Smooth muscle cell (in vitro differentiated cells): ENCODE measurements around the gene ICAM5. TPM values are rescaled to one million over a fixed set of nuclear protein-coding genes. Genes with fewer than 3 reads are reported as not detected.

Source experiments
- DNase-seq: peaks from one replicate; lab custom pipeline; 2025; ENCODE audit not compliant: unreplicated experiment; lab: John Stamatoyannopoulos, UW
- H2AFZ ChIP-seq: fragments of 200-600 bp; sonication (generic); 2 replicates; pipeline ENCODE4 v1.6.0; 2016; ENCODE audit warnings: antibody characterized with exemption, low read depth, mild to moderate bottlenecking
- H3F3A ChIP-seq: fragments of 200-600 bp; sonication (generic); 2 replicates; pipeline ENCODE4 v1.6.0; 2017; ENCODE audit warnings: antibody characterized with exemption, low read depth
- H3K27ac ChIP-seq: fragments of 200-600 bp; sonication (generic); 2 replicates; pipeline ENCODE4 v1.5.1; 2016; ENCODE audit warnings: low read depth, mild to moderate bottlenecking
- H3K27me3 ChIP-seq: fragments of 200-600 bp; sonication (generic); 2 replicates; pipeline ENCODE4 v1.6.1; 2016; ENCODE audit warnings: low read depth, mild to moderate bottlenecking
- H3K36me3 ChIP-seq: fragments of 200-600 bp; sonication (generic); 2 replicates; pipeline ENCODE4 v1.5.1; 2016; ENCODE audit warnings: low read depth
- H3K4me1 ChIP-seq: fragments of 200-600 bp; sonication (generic); 2 replicates; pipeline ENCODE4 v1.5.1; 2016; ENCODE audit warnings: low read depth
- H3K4me2 ChIP-seq: fragments of 200-600 bp; sonication (generic); 2 replicates; pipeline ENCODE4 v1.6.0; 2016; ENCODE audit warnings: mild to moderate bottlenecking
- H3K4me3 ChIP-seq: fragments of 200-600 bp; sonication (generic); 2 replicates; pipeline ENCODE4 v1.5.1; 2016; ENCODE audit warnings: mild to moderate bottlenecking
- H3K79me2 ChIP-seq: fragments of 200-600 bp; sonication (generic); 2 replicates; pipeline ENCODE4 v1.6.0; 2016; ENCODE audit warnings: low read depth, mild to moderate bottlenecking
- H3K9ac ChIP-seq: fragments of 200-600 bp; sonication (generic); 2 replicates; pipeline ENCODE4 v1.6.0; 2016; ENCODE audit warnings: low read depth
- H3K9me3 ChIP-seq: fragments of 200-600 bp; sonication (generic); replicated peaks from 2 replicates; pipeline ENCODE4 v1.5.1; 2016; ENCODE audit warnings: low read depth
- H4K20me1 ChIP-seq: fragments of 200-600 bp; sonication (generic); 2 replicates; pipeline ENCODE4 v1.6.0; 2016; ENCODE audit warnings: low read depth
- WGBS: methylation state at CpG from one replicate; pipeline ENCODE4 v1.1.7; 2016; ENCODE audit warnings: low lambda C conversion rate; 5-methylcytosine and 5-hydroxymethylcytosine counted together
- polyA plus RNA-seq: library from polyadenylated mRNA; unstranded; fragments of >200 nt; fragmentation: Nextera tagmentation; extraction: Ambion mirVana; gene quantifications from 2 replicates; pipeline ENCODE4 v1.2.1, GENCODE V29; 2016
- total RNA-seq: library from RNA; depleted of rRNA; stranded (reverse); fragments of >200 nt; gene quantifications from 2 replicates; pipeline ENCODE4 v1.2.3, GENCODE V29; 2014
- TF ChIP-seq, protein P1 (sequence below): fragments of 200-600 bp; sonication (generic); IDR thresholded peaks from 2 replicates; pipeline ENCODE4 v1.5.1; 2017; ENCODE audit warnings: borderline replicate concordance, mild to moderate bottlenecking, antibody characterized with exemption; ENCODE audit not compliant: insufficient read depth, poor library complexity, severe bottlenecking

Gene ICAM5
- total and polyA plus RNA-seq, 2 experiments from 2014 or later: 4.0 to 4.4 TPM

DNA sequence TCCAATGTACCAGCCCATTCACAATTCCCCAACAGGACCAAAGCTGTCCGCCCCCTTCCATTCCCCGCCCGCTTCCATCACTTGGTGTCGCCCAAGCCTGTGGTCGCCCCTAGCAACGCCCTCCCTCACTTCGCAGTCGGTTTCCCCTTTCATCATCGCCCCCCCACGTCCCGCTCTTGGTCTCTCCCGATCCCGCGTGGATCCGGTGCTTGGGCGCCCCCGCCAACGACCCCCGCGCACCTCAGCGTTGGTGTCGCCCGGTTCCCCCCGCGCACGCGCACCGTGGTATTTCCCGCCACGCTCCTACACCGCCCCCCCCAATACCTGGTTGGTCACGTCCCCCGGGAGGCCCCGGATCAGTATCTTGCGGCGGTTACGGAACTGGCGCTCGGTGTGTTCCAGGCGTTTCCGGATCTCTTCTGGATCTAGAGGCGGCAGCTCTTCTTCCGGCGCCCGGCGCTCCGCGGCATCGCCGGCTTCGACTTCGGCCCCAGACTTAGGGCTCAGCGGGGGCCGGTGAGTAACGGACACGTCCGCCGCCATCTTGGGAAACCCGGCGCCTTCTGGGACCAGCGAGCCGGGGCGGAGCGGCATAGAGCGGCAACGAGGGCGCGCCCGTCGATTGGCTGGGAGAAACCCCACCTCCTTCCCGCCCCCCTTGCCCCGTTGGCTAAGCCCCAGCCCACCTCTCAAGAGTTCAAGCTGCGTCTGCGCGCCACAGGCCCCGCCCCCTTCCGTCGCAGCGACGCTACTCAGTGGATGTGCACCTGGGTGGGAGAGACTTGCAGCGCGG lies 43.4 kb downstream of the ICAM5 start, which contains the start of gene RAVER1:
TSS of gene RAVER1 (minus strand) at position 565 of the 793 bp plus-strand sequence. CDS start at position 543, 22 bp downstream.
- Histone ChIP-seq H3K27ac (peak within 1 kb of the TSS; percentile 89), H3K36me3 (no peaks in the 10 kb centered on the region), H3K79me2 (peaks cover 26% of the 10 kb centered on the region), H3K4me3 (peak within 1 kb of the TSS; percentile 92), H3K9me3 (no peaks in the 10 kb centered on the region), H3K4me1 (peaks cover 8% of the 10 kb centered on the region), H3F3A (no peaks in the 10 kb centered on the region), H3K4me2 (peak within 1 kb of the TSS; percentile 91), H2AFZ (peak within 1 kb of the TSS; percentile 51), H4K20me1 (peaks cover 44% of the 10 kb centered on the region), H3K27me3 (no peaks in the 10 kb centered on the region), H3K9ac (peak within 1 kb of the TSS; percentile 94)
- peak; percentile 94 for DNase-seq
- TF ChIP-seq, protein P1, sequence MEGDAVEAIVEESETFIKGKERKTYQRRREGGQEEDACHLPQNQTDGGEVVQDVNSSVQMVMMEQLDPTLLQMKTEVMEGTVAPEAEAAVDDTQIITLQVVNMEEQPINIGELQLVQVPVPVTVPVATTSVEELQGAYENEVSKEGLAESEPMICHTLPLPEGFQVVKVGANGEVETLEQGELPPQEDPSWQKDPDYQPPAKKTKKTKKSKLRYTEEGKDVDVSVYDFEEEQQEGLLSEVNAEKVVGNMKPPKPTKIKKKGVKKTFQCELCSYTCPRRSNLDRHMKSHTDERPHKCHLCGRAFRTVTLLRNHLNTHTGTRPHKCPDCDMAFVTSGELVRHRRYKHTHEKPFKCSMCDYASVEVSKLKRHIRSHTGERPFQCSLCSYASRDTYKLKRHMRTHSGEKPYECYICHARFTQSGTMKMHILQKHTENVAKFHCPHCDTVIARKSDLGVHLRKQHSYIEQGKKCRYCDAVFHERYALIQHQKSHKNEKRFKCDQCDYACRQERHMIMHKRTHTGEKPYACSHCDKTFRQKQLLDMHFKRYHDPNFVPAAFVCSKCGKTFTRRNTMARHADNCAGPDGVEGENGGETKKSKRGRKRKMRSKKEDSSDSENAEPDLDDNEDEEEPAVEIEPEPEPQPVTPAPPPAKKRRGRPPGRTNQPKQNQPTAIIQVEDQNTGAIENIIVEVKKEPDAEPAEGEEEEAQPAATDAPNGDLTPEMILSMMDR: no peak
- WGBS: under 1% methylated on average over 75 of the region's 82 CpGs

DNA sequence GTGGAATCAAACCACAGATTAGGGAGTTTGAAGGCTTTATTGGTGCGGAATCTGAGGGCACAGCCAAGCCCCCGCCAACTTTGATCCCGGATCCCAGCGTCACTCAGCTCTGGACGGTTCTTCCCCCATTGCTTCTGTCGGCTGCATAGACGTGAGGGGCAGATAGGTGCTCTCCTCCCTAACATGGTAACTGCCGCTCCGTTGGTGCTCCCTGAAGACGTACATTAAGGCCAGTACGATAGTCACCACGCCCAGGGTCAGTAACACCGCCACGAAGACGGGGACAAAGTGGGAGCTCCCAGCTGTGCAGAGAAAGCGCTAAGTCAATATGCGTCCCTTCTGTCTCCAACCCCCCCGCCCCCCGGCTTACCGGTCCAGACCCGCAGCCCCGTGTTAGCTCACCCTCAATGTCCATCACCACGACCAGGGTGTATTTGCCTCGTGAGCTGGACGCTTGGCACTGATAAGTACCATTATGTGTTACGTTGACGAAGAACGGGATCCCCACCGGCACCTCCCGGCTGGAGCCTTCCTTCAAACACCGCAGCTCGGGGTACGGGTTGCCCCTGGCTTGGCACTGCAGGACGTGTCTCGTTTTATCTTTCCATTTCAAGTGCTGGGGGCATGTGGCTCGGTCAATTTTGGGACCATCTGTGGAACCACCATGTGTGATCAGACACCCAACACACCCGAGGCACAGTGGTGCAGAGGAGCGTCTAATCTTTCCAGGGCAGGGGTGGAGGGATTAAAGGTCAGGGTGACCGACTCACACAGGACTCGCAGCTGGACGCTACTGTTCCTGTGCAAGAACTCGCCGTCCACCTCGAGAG lies 44.2 kb downstream of the ICAM5 start:
- peaks cover 8% of the 10 kb centered on the region for H3K4me1 ChIP-seq
- no peak overlapping the region for H2AFZ ChIP-seq
- peaks cover 26% of the 10 kb centered on the region for H3K79me2 ChIP-seq
- TF ChIP-seq, protein P1: no peak
- no peak overlapping the region for H3K9ac ChIP-seq
- H3K36me3 ChIP-seq: no peaks in the 10 kb centered on the region
- DNase-seq: no peak
- peak overlapping the region; percentile 92 for H3K4me3 ChIP-seq
- peaks cover 35% of the 10 kb centered on the region for H4K20me1 ChIP-seq
- no peaks in the 10 kb centered on the region for H3K27me3 ChIP-seq
- H3K9me3 ChIP-seq: no peaks in the 10 kb centered on the region
- H3K27ac ChIP-seq: no peak overlapping the region
- peak overlapping the region; percentile 91 for H3K4me2 ChIP-seq
- WGBS: 3% methylated on average over 40 of the region's 44 CpGs
- no peaks in the 10 kb centered on the region for H3F3A ChIP-seq

DNA sequence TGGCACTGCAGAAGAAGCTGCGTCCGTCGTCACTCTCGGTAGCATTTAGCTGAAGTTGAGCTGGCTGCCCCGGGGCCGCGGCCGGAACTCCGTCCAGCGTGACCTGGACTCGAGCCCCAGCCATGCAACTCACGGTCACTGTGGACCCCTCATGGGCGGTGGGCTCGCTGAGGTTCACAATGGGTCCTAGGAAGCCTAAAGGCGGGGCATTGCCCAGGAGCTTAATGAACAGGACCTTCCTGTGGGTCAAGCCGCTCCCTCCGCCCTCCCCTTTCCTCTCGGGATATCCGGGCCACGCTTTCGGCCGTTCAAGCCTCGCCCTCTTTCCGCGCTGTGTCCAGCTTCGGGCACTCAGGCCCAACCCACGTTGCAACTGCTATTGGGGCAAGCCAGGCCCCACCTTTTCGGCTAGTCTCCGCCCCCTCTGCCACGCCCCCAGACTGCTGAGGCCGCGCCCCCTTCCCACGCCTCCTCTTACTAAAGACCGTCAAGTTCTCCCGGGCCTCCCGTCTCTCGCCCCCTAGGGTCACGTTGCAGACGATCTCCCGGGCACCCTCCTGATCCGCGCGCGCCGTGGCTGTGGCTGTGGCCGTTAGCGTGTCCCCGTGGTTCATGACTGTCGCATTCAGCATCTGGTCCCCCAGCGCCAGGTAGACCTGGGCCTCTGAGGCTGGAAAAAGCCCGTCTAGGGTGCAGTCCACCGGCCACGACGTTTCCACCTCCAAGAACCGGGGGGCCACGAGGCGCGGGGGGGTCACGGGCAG lies 45.0 kb downstream of the ICAM5 start:
- TF ChIP-seq, protein P1: no peak
- H2AFZ ChIP-seq: no peak overlapping the region
- peak overlapping the region; percentile 91 for H3K4me2 ChIP-seq
- H3K4me1 ChIP-seq: peaks cover 8% of the 10 kb centered on the region
- peak overlapping the region; percentile 92 for H3K4me3 ChIP-seq
- H3K9me3 ChIP-seq: no peaks in the 10 kb centered on the region
- H3K36me3 ChIP-seq: no peaks in the 10 kb centered on the region
- H3F3A ChIP-seq: no peaks in the 10 kb centered on the region
- no peaks in the 10 kb centered on the region for H3K27me3 ChIP-seq
- peaks cover 26% of the 10 kb centered on the region for H3K79me2 ChIP-seq
- H3K9ac ChIP-seq: no peak overlapping the region
- no peak overlapping the region for H3K27ac ChIP-seq
- DNase-seq: peak; percentile 92
- WGBS: 9% methylated on average over 48 of the region's 59 CpGs
- peaks cover 29% of the 10 kb centered on the region for H4K20me1 ChIP-seq
